NCI-H146 treated with DMSO at 0.1 percent for 48 hours (cell line): Measurements from ENCODE around the gene CC2D1A.
A peak's percentile ranks its signal among the peaks of the same experiment; 100 is the strongest.

Experiments used
- DNase-seq: peaks from one replicate; lab custom pipeline; 2025; ENCODE audit not compliant: unreplicated experiment; lab: John Stamatoyannopoulos, UW

Gene CC2D1A

DNA sequence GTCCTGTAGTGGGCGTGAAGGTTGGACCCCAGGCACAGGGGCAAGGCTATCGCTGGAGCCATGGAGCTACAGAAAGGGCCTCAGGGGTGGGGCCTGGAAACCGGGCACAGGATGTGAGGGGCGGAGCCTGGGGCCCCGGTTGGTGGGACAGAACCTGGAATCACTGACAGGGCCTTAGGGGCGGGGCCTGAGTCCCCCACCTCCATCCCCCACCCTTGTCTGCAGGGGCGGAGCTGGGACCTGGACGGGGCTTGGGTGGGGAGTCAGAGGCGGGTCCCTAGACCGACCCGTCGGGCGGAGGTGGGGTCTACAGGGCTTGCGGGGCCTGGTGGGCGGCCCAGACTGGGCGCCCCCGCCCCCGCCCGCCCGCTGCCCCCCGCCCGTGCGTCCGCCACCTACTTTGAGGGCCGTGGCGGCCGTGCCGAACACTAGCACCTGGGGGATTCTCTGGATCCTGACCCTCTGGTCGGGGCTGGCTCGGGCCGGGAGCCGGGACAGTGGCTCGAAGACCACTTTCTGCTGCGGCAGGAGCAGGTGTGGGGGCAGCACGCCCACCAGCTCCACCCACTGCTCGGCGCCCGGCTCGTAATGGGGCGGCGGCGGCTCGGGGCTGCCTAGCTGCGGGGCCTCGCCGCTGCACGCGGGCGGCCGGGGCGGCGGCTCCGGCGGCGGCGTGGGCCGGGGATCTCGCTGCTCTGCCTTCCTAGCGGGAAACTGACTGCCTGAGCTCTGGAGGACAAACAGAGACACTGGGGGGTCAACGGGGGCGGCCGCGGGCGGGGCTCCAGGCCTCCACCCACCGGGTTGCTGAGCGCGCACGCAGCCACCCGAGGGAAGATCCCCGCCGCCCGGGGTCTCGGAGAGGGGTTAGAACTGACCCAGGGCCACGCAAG, 72.6 kb downstream of the CC2D1A start:
- DNase-seq, result peak; percentile 85

DNA sequence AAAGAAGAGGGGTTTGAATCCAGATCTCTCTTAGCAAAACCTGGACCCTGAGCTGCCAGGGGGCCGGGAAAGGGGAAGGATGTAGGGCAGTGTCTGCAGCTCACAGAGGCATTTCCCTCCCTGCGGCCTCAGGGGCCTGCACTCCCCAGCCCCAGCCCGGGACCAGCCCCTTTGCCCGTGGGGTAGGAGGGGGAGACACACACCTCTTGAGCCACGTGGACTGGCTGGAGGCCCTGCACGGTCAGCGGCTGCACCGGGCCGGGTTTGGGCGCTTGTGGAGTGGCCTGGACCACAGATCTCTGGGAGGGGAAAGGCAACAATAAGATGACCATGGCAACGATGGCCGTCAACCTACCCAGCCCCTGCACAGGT, 73.2 kb downstream of the CC2D1A start:
- DNase-seq, result peak; percentile 10

DNA sequence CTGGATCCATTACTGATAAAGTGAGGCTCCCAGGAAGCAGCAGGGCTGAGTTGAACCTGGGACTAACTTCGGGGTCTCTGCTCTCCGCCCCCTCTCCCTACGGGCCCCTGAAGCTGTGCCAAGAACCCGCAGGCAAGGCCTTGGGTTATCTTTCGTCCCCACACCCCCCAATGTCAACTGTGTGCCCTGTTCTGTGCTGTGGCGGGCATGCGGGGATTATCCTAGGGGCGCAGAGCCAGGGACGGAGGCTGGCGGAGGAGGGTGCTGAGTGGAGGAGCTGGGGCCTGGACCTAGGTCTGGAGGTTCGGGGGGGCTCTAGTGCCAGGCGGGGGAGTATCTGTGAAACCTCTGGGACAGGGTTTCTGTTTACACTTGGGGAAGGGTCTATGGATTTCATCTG, 73.7 kb downstream of the CC2D1A start:
- DNase-seq, result no peak

DNA sequence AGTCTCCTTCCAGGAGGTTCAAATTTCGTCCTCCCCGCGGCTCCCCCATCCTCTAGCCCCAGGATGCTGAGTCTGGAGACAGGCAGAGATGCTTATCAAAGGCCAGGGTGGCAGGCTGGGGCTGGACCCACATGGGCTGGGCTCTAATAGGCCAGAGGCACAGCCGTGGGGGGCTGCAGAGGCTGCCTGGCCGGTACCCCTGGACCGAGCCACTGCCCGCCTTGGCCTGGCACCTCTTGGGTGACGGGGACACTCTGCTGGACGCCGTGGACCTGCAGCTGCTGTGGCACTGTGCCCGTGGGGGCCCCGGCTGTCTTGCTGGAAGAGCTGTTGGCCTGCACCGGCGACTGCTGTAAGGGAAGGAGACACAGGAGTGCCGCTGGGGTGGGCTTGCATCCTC, 74.3 kb downstream of the CC2D1A start:
- no peak for DNase-seq
